H1 (cell line): ENCODE measurements around the gene CHST13. TPM values are rescaled to one million over a fixed set of nuclear protein-coding genes. Genes with fewer than 3 reads are reported as not detected.
A peak's percentile ranks its signal among the peaks of the same experiment; 100 is the strongest.

ENCODE experiments used
- CTCF ChIA-PET: fragments of 300-600 bp; sonication (Branson Sonifier 250); formaldehyde crosslinking; loops from one replicate; lab custom pipeline; 2021; ENCODE audit not compliant: partially characterized antibody; lab: Charles Lee
- POLR2A ChIA-PET: fragments of 300-600 bp; sonication (Branson Sonifier 250); formaldehyde crosslinking; loops from one replicate; lab custom pipeline; 2021; ENCODE audit warnings: inconsistent platforms; ENCODE audit not compliant: partially characterized antibody; lab: Charles Lee
- DNase-seq, 2 experiments: peaks; one replicate each; pipeline versions ENCODE4 v3.0.0 to v3.0.0-alpha.2; 2010 to 2022; ENCODE audit warnings: low spot score in 2 of 2, low read depth in 1 of 2, mixed read lengths in 1 of 2
- FAIRE-seq: peaks from 2 replicates; lab custom pipeline; 2011; peaks lifted over from hg19 to GRCh38; lab: Jason Lieb, UNC
- H2AFZ ChIP-seq: 2 replicates; pipeline ENCODE4 v1.8.1; 2012; ENCODE audit warnings: low read length, inconsistent platforms
- H2AK5ac ChIP-seq: 2 replicates; pipeline ENCODE4 v1.6.1; 2013; ENCODE audit warnings: low read depth, low read length
- H2BK120ac ChIP-seq: replicated peaks from 2 replicates; pipeline ENCODE3; 2013; ENCODE audit warnings: low read depth, low read length, inconsistent platforms
- H2BK12ac ChIP-seq: 2 replicates; pipeline ENCODE4 v1.6.1; 2013; ENCODE audit warnings: low read depth, low read length
- H2BK15ac ChIP-seq: 2 replicates; pipeline ENCODE4 v1.6.1; 2013; ENCODE audit warnings: low read length
- H2BK20ac ChIP-seq: 2 replicates; pipeline ENCODE4 v1.6.1; 2013; ENCODE audit warnings: low read length
- H2BK5ac ChIP-seq: 2 replicates; pipeline ENCODE4 v1.6.1; 2013; ENCODE audit warnings: low read depth, low read length
- H3K14ac ChIP-seq: 2 replicates; pipeline ENCODE4 v1.6.1; 2013; ENCODE audit warnings: inconsistent platforms; ENCODE audit not compliant: insufficient read length
- H3K18ac ChIP-seq: 2 replicates; pipeline ENCODE4 v1.6.1; 2013; ENCODE audit warnings: low read length; ENCODE audit errors: extremely low read depth
- H3K23ac ChIP-seq: 2 replicates; pipeline ENCODE4 v1.6.1; 2013; ENCODE audit warnings: inconsistent platforms; ENCODE audit not compliant: insufficient read length
- H3K23me2 ChIP-seq: 2 replicates; pipeline ENCODE4 v1.6.1; 2013; ENCODE audit warnings: low read depth, low read length
- H3K27ac ChIP-seq: 2 replicates; pipeline ENCODE4 v1.6.1; 2011; ENCODE audit warnings: low read depth, low read length, inconsistent platforms
- H3K27me3 ChIP-seq, 4 experiments: replicated peaks in 1 of 4; 1 replicate in 1 of 4; 2 replicates in 3 of 4; pipeline versions ENCODE4 v1.6.1 to v1.8.1; 2011 to 2013; ENCODE audit warnings: low read length in 3 of 4, mild to moderate bottlenecking in 3 of 4, inconsistent platforms in 2 of 4, mixed read lengths in 2 of 4, moderate library complexity in 1 of 4; ENCODE audit not compliant: control insufficient read depth in 3 of 4, insufficient read depth in 3 of 4; ENCODE audit errors: extremely low read depth in 1 of 4
- H3K36me3 ChIP-seq, 4 experiments: 2 replicates each; pipeline versions ENCODE4 v1.6.1 to v1.8.1; 2011 to 2013; ENCODE audit warnings: mild to moderate bottlenecking in 4 of 4, low read length in 3 of 4, moderate library complexity in 2 of 4, control low read depth in 1 of 4, inconsistent platforms in 1 of 4; ENCODE audit not compliant: insufficient read depth in 4 of 4, control insufficient read depth in 2 of 4
- H3K4ac ChIP-seq: replicated peaks from 2 replicates; pipeline ENCODE3; 2013; ENCODE audit warnings: low read length, low read depth, mixed read lengths, inconsistent platforms; ENCODE audit not compliant: insufficient read length
- H3K4me1 ChIP-seq, 4 experiments: replicated peaks in 1 of 4; 1 replicate in 1 of 4; 2 replicates in 3 of 4; pipeline versions ENCODE4 v1.6.1 to v1.8.1; 2011 to 2013; ENCODE audit warnings: low read length in 3 of 4, inconsistent platforms in 2 of 4, mixed read lengths in 1 of 4; ENCODE audit not compliant: insufficient read depth in 4 of 4, control insufficient read depth in 3 of 4
- H3K4me2 ChIP-seq, 2 experiments: 2 replicates each; pipeline versions ENCODE4 v1.6.1 to v1.8.1; 2011 to 2013; ENCODE audit warnings: low read depth in 2 of 2, low read length in 2 of 2, control low read depth in 1 of 2, inconsistent platforms in 1 of 2, mild to moderate bottlenecking in 1 of 2; ENCODE audit not compliant: insufficient read depth in 1 of 2
- H3K4me3 ChIP-seq, 4 experiments: fragments of 200-600, 300-600 bp in 1 of 4; sonication (generic), shearing (Covaris generic), sonication (Bioruptor Twin) in 1 of 4; 2 replicates each; pipeline versions ENCODE4 v1.5.1 to v1.8.1; 2011 to 2016; ENCODE audit warnings: low read length in 4 of 4, low read depth in 3 of 4, control low read depth in 2 of 4, inconsistent platforms in 2 of 4, mild to moderate bottlenecking in 2 of 4, mixed read lengths in 1 of 4, moderate library complexity in 1 of 4; ENCODE audit not compliant: insufficient read depth in 2 of 4; ENCODE audit errors: extremely low read depth in 1 of 4
- H3K56ac ChIP-seq: replicated peaks from 2 replicates; pipeline ENCODE3; 2013; ENCODE audit warnings: low read depth, mild to moderate bottlenecking, mixed read lengths, low read length, inconsistent platforms; ENCODE audit not compliant: insufficient read length
- H3K79me1 ChIP-seq: 2 replicates; pipeline ENCODE4 v1.6.1; 2013; ENCODE audit warnings: low read depth, low read length, control low read depth
- H3K79me2 ChIP-seq, 2 experiments: 2 replicates each; pipeline versions ENCODE4 v1.6.1 to v1.8.1; 2012 to 2013; ENCODE audit warnings: low read length in 2 of 2, mild to moderate bottlenecking in 2 of 2, inconsistent platforms in 1 of 2; ENCODE audit not compliant: insufficient read depth in 2 of 2, control insufficient read depth in 1 of 2
- H3K9ac ChIP-seq, 4 experiments: replicated peaks in 1 of 4; 1 replicate in 1 of 4; 2 replicates in 3 of 4; pipeline versions ENCODE4 v1.6.1 to v1.8.1; 2011 to 2013; ENCODE audit warnings: low read depth in 3 of 4, low read length in 3 of 4, control low read depth in 2 of 4, mild to moderate bottlenecking in 2 of 4, moderate library complexity in 2 of 4, inconsistent platforms in 1 of 4; ENCODE audit errors: extremely low read depth in 1 of 4
- H3K9me3 ChIP-seq, 2 experiments: 2 replicates each; pipeline versions ENCODE4 v1.6.1 to v1.8.1; 2012 to 2013; ENCODE audit warnings: mild to moderate bottlenecking in 2 of 2, moderate library complexity in 2 of 2, control low read depth in 1 of 2, inconsistent platforms in 1 of 2, low read depth in 1 of 2, low read length in 1 of 2, mixed read lengths in 1 of 2; ENCODE audit not compliant: insufficient read depth in 2 of 2
- H4K20me1 ChIP-seq, 2 experiments: replicated peaks in 1 of 2; 2 replicates each; pipeline versions ENCODE3 to v1.8.1; 2011 to 2013; ENCODE audit warnings: inconsistent platforms in 2 of 2, low read length in 2 of 2, mild to moderate bottlenecking in 1 of 2; ENCODE audit not compliant: insufficient read depth in 2 of 2, control insufficient read depth in 1 of 2
- H4K5ac ChIP-seq: 2 replicates; pipeline ENCODE4 v1.6.1; 2013; ENCODE audit warnings: low read length, low read depth, mixed read lengths, inconsistent platforms; ENCODE audit not compliant: insufficient read length
- H4K8ac ChIP-seq: 2 replicates; pipeline ENCODE4 v1.8.0; 2013; ENCODE audit warnings: mild to moderate bottlenecking, moderate library complexity, low read length, inconsistent platforms; ENCODE audit not compliant: insufficient read depth; ENCODE audit errors: extremely low read depth
- H4K91ac ChIP-seq: replicated peaks from 2 replicates; pipeline ENCODE3; 2013; ENCODE audit warnings: low read length, mixed read lengths, inconsistent platforms; ENCODE audit not compliant: insufficient read length
- EGR1 ChIP-seq: IDR thresholded peaks from 2 replicates; pipeline ENCODE4 v1.6.1; 2011; ENCODE audit warnings: low read depth, low read length, borderline replicate concordance
- HDAC6 ChIP-seq: IDR thresholded peaks from one replicate; pipeline ENCODE4 v1.7.1; 2012; ENCODE audit warnings: low read depth, mild to moderate bottlenecking, inconsistent platforms, low read length, moderate library complexity
- KDM1A ChIP-seq: fragments of 200-600, 300-600 bp; sonication (generic); IDR thresholded peaks from 2 replicates; pipeline ENCODE4 v1.7.1; 2016; ENCODE audit warnings: mild to moderate bottlenecking, low read length, borderline replicate concordance
- KDM4A ChIP-seq: IDR thresholded peaks from one replicate; pipeline ENCODE4 v1.7.1; 2012; ENCODE audit warnings: low read depth, mild to moderate bottlenecking, moderate library complexity, low read length, inconsistent platforms; ENCODE audit not compliant: severe bottlenecking
- TCF12 ChIP-seq: IDR thresholded peaks from 2 replicates; pipeline ENCODE4 v1.6.1; 2011; ENCODE audit warnings: low read depth, mild to moderate bottlenecking, low read length
- WGBS, 2 experiments: shearing (Covaris generic) in 1 of 2; methylation state at CpG; one replicate each; pipeline versions ENCODE4 v1.1.6 to v1.1.7; 2013 to 2015; ENCODE audit warnings: low lambda C conversion rate in 2 of 2, mixed read lengths in 2 of 2, inconsistent platforms in 1 of 2, low coverage in 1 of 2, missing lambda C conversion rate in 1 of 2; ENCODE audit not compliant: insufficient replicate concordance in 2 of 2, insufficient coverage in 1 of 2, insufficient read length in 1 of 2; ENCODE audit errors: extremely low coverage in 1 of 2, missing lambda C conversion rate in 1 of 2; 5-methylcytosine and 5-hydroxymethylcytosine counted together
- polyA plus RNA-seq, 7 experiments: library from polyadenylated mRNA; depleted of rRNA in 3 of 7; stranded (reverse) in 5 of 7; unstranded in 2 of 7; fragments of >200 nt in 5 of 7; fragments of 200-250 nt in 2 of 7; gene quantifications; 1 replicate in 5 of 7; 2 replicates in 1 of 7; 4 replicates in 1 of 7; pipeline versions ENCODE4 v1.2.1 to v1.2.3, GENCODE V29; 2011 to 2013; ENCODE audit warnings: missing spikeins in 2 of 7, mixed read lengths in 2 of 7
- total RNA-seq: library from RNA; stranded (reverse); fragmentation: NEBNext Ultra II Directional; extraction: Animal tissue kit (Norgen Biotek cat#: 25700); gene quantifications from 2 replicates; pipeline ENCODE4 v1.2.1, GENCODE V29; 2021

The CHST13 gene
- total and polyA plus RNA-seq, 2 of the 8 experiments (the other 6 are each of a cell fraction or from before 2014, with no cell fraction given): 5.4 to 11.7 TPM

GRCh38 chr3:126542340-126543241, 18.6 kb downstream of the CHST13 start:
- FAIRE-seq (no peak), DNase-seq (peak in 1 of 2 experiments; percentile 44)
- no peak overlapping the region for H4K5ac ChIP-seq
- 88% methylated on average over 42 of the region's 57 CpGs; no CpG with 5 or more reads in 1 of the 2 experiments for WGBS, 2 experiments
- TF ChIP-seq KDM4A (peak; percentile 11), TCF12 (no peak), HDAC6 (no peak), EGR1 (no peak), KDM1A (no peak)
- peaks cover 0 to 5% (median 2%) of the 10 kb centered on the region in 4 experiments; a peak in 1 of 7 replicates for H3K27me3 ChIP-seq
- H2BK5ac ChIP-seq: no peak overlapping the region; the same call in 1 of the 2 replicates
- CTCF ChIA-PET: interaction anchor here (0.6 to 2.5 kb wide), 5 partner anchors 8 to 210 kb away, joined by 3 to 7 read pairs (median 5); no protein-coding TSS in a partner anchor
- H3K14ac ChIP-seq: no peak overlapping the region
- H4K20me1 ChIP-seq: peaks cover 0 to 5% of the 10 kb centered on the region in 2 experiments
- no peak overlapping the region; the same call in 1 of the 2 replicates for H3K18ac ChIP-seq
- no peak overlapping the region for H3K4me2 ChIP-seq
- H3K9me3 ChIP-seq: no peaks in the 10 kb centered on the region
- no peaks in the 10 kb centered on the region; a peak in 1 of 8 replicates for H3K36me3 ChIP-seq
- no peak overlapping the region for H3K4me3 ChIP-seq
- no peak overlapping the region for H2AK5ac ChIP-seq
- H2BK120ac ChIP-seq: no peak overlapping the region
- POLR2A ChIA-PET: interaction anchor here (1.0 to 1.7 kb wide), 2 partner anchors 11 to 28 kb away, joined by 3 to 5 read pairs; no protein-coding TSS in a partner anchor
- H2BK20ac ChIP-seq: no peak overlapping the region
- no peaks in the 10 kb centered on the region for H3K79me2 ChIP-seq
- peaks cover 7% of the 10 kb centered on the region; the same call in 1 of the 2 replicates for H3K23me2 ChIP-seq
- H3K56ac ChIP-seq: no peak overlapping the region
- H4K91ac ChIP-seq: no peak overlapping the region
- H3K4ac ChIP-seq: no peak overlapping the region
- 0 out of 2 replicates have a peak overlapping the region, but pooled peaks have one; percentile 32 for H2AFZ ChIP-seq
- H3K23ac ChIP-seq: no peak overlapping the region
- H3K27ac ChIP-seq: no peak overlapping the region
- no peaks in the 10 kb centered on the region; a peak in 1 of 7 replicates for H3K4me1 ChIP-seq
- H3K79me1 ChIP-seq: no peaks in the 10 kb centered on the region
- H4K8ac ChIP-seq: no peak overlapping the region
- H2BK12ac ChIP-seq: no peak overlapping the region
- no peak overlapping the region for H2BK15ac ChIP-seq
- no peak overlapping the region for H3K9ac ChIP-seq
